Retinal pigment epithelial cell (primary cell): ENCODE results near the gene CYTH1.

Experiments used
- DNase-seq: peaks from one replicate; pipeline ENCODE4 v3.0.0-alpha.2; 2010; ENCODE audit warnings: low read depth
- H3K4me3 ChIP-seq: 2 replicates; pipeline ENCODE4 v1.5.1; 2011; ENCODE audit warnings: mild to moderate bottlenecking, low read length, control low read depth, moderate library complexity
- CTCF ChIP-seq: conservative IDR thresholded peaks from 2 replicates; pipeline ENCODE4 v1.5.1; 2011; ENCODE audit warnings: low read depth, low read length, control low read depth, inconsistent platforms

The CYTH1 gene

DNA sequence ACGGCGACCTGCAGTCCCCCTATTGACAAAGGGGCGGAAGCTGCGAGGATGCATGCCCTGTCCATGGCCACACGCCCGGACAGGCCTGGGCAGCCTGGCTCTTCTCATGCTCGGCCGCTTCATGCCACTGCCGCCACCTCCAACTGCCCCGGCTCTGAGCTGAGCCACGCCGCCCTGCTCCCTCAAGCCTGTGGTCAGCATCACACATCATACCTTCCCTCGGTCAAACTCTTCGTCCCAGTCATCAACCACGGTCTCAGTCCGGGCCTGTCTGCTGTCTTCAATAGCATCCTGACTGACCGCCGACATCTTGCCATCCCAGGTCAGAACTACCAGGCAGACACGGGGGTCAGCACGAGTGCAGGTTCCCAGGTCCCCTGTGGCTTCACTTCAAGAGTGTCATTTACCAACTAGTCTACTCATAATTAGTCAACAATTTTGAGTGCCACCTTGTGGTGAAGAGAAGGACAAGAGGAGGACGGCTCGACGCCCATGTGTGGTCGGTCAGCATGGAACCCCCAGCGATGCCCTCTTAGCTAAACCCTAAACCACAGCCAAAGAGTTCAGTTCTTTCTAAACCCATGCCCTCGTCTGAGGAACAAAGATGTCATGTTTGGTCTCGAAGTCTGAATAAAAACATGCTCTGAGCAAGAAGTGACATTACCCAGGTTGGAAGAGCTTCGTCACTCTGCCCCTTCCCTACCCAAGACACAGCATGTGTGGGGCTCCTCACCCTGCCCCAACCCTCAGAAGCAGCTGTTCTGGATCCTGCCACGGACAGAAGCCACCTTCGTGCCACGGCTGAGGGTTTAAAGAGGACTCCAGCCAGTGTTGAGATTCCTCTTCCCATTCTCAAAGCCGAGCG, 16.9 kb upstream of the CYTH1 start:
- H3K4me3 ChIP-seq, result no peak overlapping the region
- TF ChIP-seq CTCF, result peak; percentile 50
- DNase-seq, result no peak

- TF ChIP-seq CTCF, result no peak
- DNase-seq, result no peak
- no peak overlapping the region for H3K4me3 ChIP-seq
Observed at GRCh38 chr17:78797691-78798585, 15.9 kb upstream of the CYTH1 start.

DNA sequence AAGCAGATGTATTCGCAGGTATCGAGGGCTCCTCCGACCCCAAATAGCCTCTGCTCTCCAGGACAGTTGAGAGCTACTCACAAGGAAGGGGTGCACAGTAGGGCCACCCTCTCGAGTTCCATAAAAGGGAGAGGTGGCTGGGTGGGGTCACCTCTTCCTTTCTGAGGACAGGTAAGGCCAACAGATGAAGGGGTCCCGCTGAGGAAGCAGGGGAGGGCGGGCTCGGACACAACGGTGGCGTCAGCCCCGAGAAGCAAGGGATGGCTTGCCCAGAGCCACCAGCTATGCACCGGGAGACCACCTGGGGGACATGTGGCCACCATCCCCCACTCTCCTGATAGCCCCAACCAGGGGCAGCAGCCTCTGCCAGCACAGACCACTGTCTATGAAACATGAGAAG, 15.1 kb upstream of the CYTH1 start:
- DNase-seq, result no peak

DNA sequence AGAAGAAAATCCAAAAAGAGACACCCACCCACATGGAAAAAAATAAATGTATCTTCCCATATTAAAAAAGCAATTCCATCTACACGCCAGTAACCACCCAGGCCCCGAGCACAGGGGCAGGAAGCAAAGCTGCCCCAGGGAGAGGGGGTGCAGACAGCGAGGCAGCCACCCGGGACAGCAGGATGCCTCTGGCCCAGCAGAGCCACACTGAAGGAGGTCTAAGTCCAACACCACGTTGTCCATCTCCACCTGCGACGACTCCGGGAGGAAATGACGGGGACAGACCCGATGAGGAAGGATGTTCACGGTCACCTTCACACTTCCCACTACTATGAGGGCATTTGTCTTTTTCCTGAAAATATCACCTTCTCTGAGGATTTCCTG, 14.4 kb upstream of the CYTH1 start:
- DNase-seq, result no peak
- no peak overlapping the region for H3K4me3 ChIP-seq
- no peak for TF ChIP-seq CTCF

More for the DNA sequence above, 15.1 kb upstream of the CYTH1 start:
- H3K4me3 ChIP-seq, result no peak overlapping the region
- TF ChIP-seq CTCF, result no peak

GRCh38 chr17:78795861-78796516, 13.9 kb upstream of the CYTH1 start:
- no peak overlapping the region for H3K4me3 ChIP-seq
- no peak for DNase-seq
- no peak for TF ChIP-seq CTCF

GRCh38 chr17:78794864-78795640, 13.0 kb upstream of the CYTH1 start:
- H3K4me3 ChIP-seq, result no peak overlapping the region

More at GRCh38 chr17:78794864-78795640, 13.0 kb upstream of the CYTH1 start:
- TF ChIP-seq CTCF, result no peak
- no peak for DNase-seq
